Measurements from ENCODE around the gene PHF21A.

PHF21A gene

GRCh38 chr11:45918962-45919675 is 202.1 kb downstream of the PHF21A start:
- TF ChIP-seq GATA2 (IDR thresholded peaks at IDR 0.05; ENCODE audit: low read depth, low read length) (no peak), GATA3 (IDR thresholded peaks at IDR 0.05; ENCODE audit: low read depth, low read length) (no peak)

- no peak for TF ChIP-seq GATA2 (IDR thresholded peaks at IDR 0.05; ENCODE audit: low read depth, low read length)
- no peak for TF ChIP-seq GATA3 (IDR thresholded peaks at IDR 0.05; ENCODE audit: low read depth, low read length)
These were observed 202.8 kb downstream of the PHF21A start for GRCh38 chr11:45918331-45918941.

- TF ChIP-seq GATA2 (IDR thresholded peaks at IDR 0.05; ENCODE audit: low read depth, low read length) = no peak
- no peak for TF ChIP-seq GATA3 (IDR thresholded peaks at IDR 0.05; ENCODE audit: low read depth, low read length)
These were observed 203.5 kb downstream of the PHF21A start, which contains the start of gene PEX16 for GRCh38 chr11:45917623-45918330. TSS of gene PEX16 (minus strand) at chr11:45917877. CDS start at chr11:45917811, 66 bp downstream.

GRCh38 chr11:45917286-45917622 is 204.0 kb downstream of the PHF21A start:
- no peak for TF ChIP-seq GATA3 (IDR thresholded peaks at IDR 0.05; ENCODE audit: low read depth, low read length)
- no peak for TF ChIP-seq GATA2 (IDR thresholded peaks at IDR 0.05; ENCODE audit: low read depth, low read length)

- TF ChIP-seq GATA2 (IDR thresholded peaks at IDR 0.05; ENCODE audit: low read depth, low read length) (no peak), GATA3 (IDR thresholded peaks at IDR 0.05; ENCODE audit: low read depth, low read length) (no peak)
These were observed 205.8 kb downstream of the PHF21A start for GRCh38 chr11:45915446-45915845.

- no peak for TF ChIP-seq GATA3 (IDR thresholded peaks at IDR 0.05; ENCODE audit: low read depth, low read length)
- TF ChIP-seq GATA2 (IDR thresholded peaks at IDR 0.05; ENCODE audit: low read depth, low read length) = no peak
These were observed 207.2 kb downstream of the PHF21A start for GRCh38 chr11:45913942-45914635.

- TF ChIP-seq GATA3 (IDR thresholded peaks at IDR 0.05; ENCODE audit: low read depth, low read length) = no peak
- TF ChIP-seq GATA2 (IDR thresholded peaks at IDR 0.05; ENCODE audit: low read depth, low read length) = no peak
These were observed 207.7 kb downstream of the PHF21A start for GRCh38 chr11:45913514-45913913.

- TF ChIP-seq GATA3 (IDR thresholded peaks at IDR 0.05; ENCODE audit: low read depth, low read length) = no peak
- no peak for TF ChIP-seq GATA2 (IDR thresholded peaks at IDR 0.05; ENCODE audit: low read depth, low read length)
These were observed 210.6 kb downstream of the PHF21A start for GRCh38 chr11:45910623-45911022.

GRCh38 chr11:45909594-45910475 is 211.4 kb downstream of the PHF21A start:
- TF ChIP-seq GATA3 (IDR thresholded peaks at IDR 0.05; ENCODE audit: low read depth, low read length) = no peak
- no peak for TF ChIP-seq GATA2 (IDR thresholded peaks at IDR 0.05; ENCODE audit: low read depth, low read length)

- TF ChIP-seq GATA3 (IDR thresholded peaks at IDR 0.05; ENCODE audit: low read depth, low read length) (no peak), GATA2 (IDR thresholded peaks at IDR 0.05; ENCODE audit: low read depth, low read length) (no peak)
These were observed 213.3 kb downstream of the PHF21A start for GRCh38 chr11:45907911-45908370.

- TF ChIP-seq GATA2 (IDR thresholded peaks at IDR 0.05; ENCODE audit: low read depth, low read length) = no peak
- no peak for TF ChIP-seq GATA3 (IDR thresholded peaks at IDR 0.05; ENCODE audit: low read depth, low read length)
These were observed 214.2 kb downstream of the PHF21A start, which contains the start of gene FREY1 for GRCh38 chr11:45906965-45907611. TSS of gene FREY1 (minus strand) at chr11:45907271. CDS start at chr11:45907245, 26 bp downstream.

- TF ChIP-seq GATA3 (IDR thresholded peaks at IDR 0.05; ENCODE audit: low read depth, low read length) (no peak), GATA2 (IDR thresholded peaks at IDR 0.05; ENCODE audit: low read depth, low read length) (no peak)
These were observed 215.1 kb downstream of the PHF21A start for GRCh38 chr11:45906096-45906682.
